ENCODE measurements around the gene ZAR1L.

ZAR1L gene

DNA sequence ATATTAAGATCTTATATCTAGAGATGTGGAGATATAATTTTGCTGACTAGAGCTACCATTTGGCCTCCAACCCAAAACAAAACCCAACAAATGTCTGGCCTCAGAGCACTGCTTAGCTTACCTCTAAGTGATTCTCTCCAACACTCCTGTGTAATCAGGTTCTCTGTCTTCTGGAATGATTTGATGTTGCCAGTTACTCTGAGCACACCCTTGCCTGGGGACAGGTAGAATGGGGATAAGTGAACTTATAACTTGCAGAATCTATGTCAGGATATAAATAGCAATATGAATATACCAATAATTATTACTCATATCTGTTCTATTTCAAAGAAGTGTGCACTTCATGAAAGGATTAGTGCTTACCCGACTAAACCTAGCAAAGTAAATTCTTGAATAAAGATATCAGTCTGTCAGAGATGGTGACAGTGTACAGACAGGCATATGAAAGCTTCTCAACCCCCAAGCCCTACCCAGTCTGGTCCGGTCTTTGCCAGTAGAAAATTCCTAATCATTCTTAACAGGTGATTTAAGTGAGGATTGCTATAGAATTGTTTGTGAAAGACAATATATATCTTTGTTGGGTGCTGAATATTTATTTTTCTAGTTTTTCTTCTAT is 33.0 kb downstream of the ZAR1L start:
- DNase-seq (ENCODE audit: insufficient read length, low spot score), result no peak
- FAIRE-seq, result no peak
- TF ChIP-seq TAF1 (IDR thresholded peaks at IDR 0.05; ENCODE audit: low read depth, low read length) (no peak), POLR2A (IDR thresholded peaks at IDR 0.05; ENCODE audit: low read depth, low read length) (no peak), POU2F2 (IDR thresholded peaks at IDR 0.05; ENCODE audit: low read depth, low read length) (no peak), PAX5 (IDR thresholded peaks at IDR 0.05; ENCODE audit: insufficient read depth, low read length, severe bottlenecking) (no peak), POLR2AphosphoS5 (IDR thresholded peaks at IDR 0.05; ENCODE audit: low read depth, low read length) (no peak), SPI1 (IDR thresholded peaks at IDR 0.05; ENCODE audit: low read depth, low read length) (no peak)

DNA sequence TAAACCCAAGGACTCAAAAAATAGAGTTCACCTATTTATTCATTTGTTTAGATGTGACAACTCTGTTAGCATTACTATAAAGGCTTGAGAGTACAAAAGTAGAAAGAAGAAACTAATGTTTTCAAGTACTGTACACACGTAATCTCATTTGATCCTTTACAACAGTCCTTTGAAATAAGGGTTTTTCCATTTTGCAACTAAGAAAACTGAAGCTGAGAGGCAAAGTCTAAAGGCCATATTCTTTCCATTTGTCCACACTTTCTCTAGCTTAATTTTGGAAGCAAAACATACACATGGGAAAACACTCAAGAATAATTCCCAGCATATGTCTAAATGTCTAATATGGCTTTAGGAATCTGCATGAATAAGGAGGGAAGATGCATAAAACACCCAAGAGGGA is 34.1 kb downstream of the ZAR1L start:
- DNase-seq (ENCODE audit: insufficient read length, low spot score) (no peak), FAIRE-seq (no peak)
- TF ChIP-seq PAX5 (IDR thresholded peaks at IDR 0.05; ENCODE audit: insufficient read depth, low read length, severe bottlenecking) (no peak), POLR2A (IDR thresholded peaks at IDR 0.05; ENCODE audit: low read depth, low read length) (no peak), TAF1 (IDR thresholded peaks at IDR 0.05; ENCODE audit: low read depth, low read length) (no peak), POLR2AphosphoS5 (IDR thresholded peaks at IDR 0.05; ENCODE audit: low read depth, low read length) (no peak), POU2F2 (IDR thresholded peaks at IDR 0.05; ENCODE audit: low read depth, low read length) (no peak), SPI1 (IDR thresholded peaks at IDR 0.05; ENCODE audit: low read depth, low read length) (no peak)

GRCh38 chr13:32278426-32278825 is 36.7 kb downstream of the ZAR1L start:
- no peak for TF ChIP-seq PAX5 (IDR thresholded peaks at IDR 0.05; ENCODE audit: insufficient read depth, low read length, severe bottlenecking)
- no peak for TF ChIP-seq POU2F2 (IDR thresholded peaks at IDR 0.05; ENCODE audit: low read depth, low read length)
- DNase-seq (ENCODE audit: insufficient read length, low spot score), result no peak
- no peak for FAIRE-seq

DNA sequence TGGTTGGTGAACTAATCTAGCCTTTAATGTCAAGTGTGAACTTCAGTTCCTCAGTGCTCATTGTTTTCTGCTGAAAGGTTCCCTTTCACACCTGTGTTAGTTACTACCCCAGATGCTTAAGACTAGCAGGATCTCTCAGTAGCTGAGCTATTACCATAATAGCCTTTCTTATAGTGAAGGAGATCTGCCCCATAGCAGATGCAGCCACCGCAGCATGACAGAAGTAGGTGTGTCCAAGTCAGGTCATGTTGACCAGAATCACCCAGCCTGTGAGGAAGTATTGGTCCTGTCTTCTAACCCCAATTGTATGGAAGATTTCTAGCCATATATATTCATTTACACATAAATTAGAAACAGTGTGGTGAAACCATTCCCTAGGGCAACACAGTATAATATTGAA is 37.3 kb downstream of the ZAR1L start:
- DNase-seq (ENCODE audit: insufficient read length, low spot score), result no peak
- TF ChIP-seq PAX5 (IDR thresholded peaks at IDR 0.05; ENCODE audit: insufficient read depth, low read length, severe bottlenecking) (no peak), POU2F2 (IDR thresholded peaks at IDR 0.05; ENCODE audit: low read depth, low read length) (no peak), POLR2A (IDR thresholded peaks at IDR 0.05; ENCODE audit: low read depth, low read length) (no peak), TAF1 (IDR thresholded peaks at IDR 0.05; ENCODE audit: low read depth, low read length) (no peak), POLR2AphosphoS5 (IDR thresholded peaks at IDR 0.05; ENCODE audit: low read depth, low read length) (no peak), SPI1 (IDR thresholded peaks at IDR 0.05; ENCODE audit: low read depth, low read length) (no peak)
- FAIRE-seq, result no peak

DNA sequence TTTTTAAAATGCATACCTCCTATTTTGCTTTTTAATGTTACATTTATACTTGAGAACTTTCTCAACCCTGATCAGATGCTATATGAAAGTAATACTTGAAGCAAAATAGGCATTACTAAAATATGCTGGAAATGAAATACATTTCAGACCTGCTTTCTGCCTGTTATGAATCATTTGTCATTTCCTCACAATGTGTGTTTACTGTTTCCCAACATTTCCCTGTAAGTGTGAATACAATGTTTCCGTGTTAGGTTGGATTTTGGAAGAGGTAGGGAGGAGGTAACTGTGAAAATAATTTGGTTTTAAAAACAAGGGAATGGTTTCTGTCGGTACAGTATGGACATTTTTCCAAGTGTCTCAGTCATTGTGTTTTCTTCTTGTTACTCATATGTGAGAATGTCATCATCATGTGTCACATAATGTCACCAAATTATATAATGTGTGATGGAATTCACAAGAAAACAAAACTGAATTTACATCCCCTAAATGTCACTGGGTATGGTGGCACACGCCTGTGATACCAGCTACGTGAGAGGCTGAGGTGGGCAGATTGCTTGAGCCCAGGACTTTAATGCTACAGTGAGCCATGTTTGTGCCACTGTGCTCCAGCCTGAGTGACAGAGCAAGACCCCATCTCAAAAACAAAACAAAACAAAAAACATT is 43.0 kb downstream of the ZAR1L start:
- no peak for DNase-seq (ENCODE audit: insufficient read length, low spot score)
- no peak for FAIRE-seq
- TF ChIP-seq TAF1 (IDR thresholded peaks at IDR 0.05; ENCODE audit: low read depth, low read length), result no peak

DNA sequence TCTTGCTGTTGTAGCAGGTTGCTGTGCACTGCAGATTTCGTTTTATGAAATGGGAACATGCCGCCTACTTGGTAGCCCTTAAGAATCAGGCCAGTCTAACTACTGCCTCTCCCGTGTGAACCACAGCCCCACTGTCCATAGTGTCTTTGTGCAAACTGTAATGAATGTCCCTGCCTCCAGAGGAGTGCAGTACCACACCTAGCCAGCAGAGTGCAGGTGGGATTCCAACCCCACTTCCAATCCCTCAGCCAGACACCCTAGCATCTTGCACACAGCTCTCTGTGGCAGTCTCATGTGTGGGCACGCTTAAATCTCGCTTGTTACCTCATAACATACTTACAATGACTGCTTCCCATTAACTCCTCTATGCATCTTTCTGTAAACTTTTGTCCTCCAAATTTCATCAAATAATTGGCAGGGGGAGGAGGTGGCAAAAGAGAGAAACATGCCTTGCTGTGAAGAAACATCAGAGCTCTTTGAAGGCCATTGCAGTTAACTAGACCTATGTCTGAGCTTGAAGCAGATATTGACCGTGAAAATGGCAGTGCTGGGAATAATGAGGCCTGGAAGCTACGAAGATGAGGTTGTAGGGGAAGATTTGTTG is 47.2 kb downstream of the ZAR1L start:
- DNase-seq (ENCODE audit: insufficient read length, low spot score) (peak; percentile 20), FAIRE-seq (peak; percentile 63)
- TF ChIP-seq POLR2A (IDR thresholded peaks at IDR 0.05; ENCODE audit: low read depth, low read length), result no peak
- no peak for TF ChIP-seq PAX5 (IDR thresholded peaks at IDR 0.05; ENCODE audit: insufficient read depth, low read length, severe bottlenecking)
- no peak for TF ChIP-seq TAF1 (IDR thresholded peaks at IDR 0.05; ENCODE audit: low read depth, low read length)
- no peak for TF ChIP-seq POU2F2 (IDR thresholded peaks at IDR 0.05; ENCODE audit: low read depth, low read length)
- TF ChIP-seq SPI1 (IDR thresholded peaks at IDR 0.05; ENCODE audit: low read depth, low read length), result no peak
- no peak for TF ChIP-seq POLR2AphosphoS5 (IDR thresholded peaks at IDR 0.05; ENCODE audit: low read depth, low read length)

GRCh38 chr13:32266130-32266529 is 49.0 kb downstream of the ZAR1L start:
- no peak for FAIRE-seq
- TF ChIP-seq POLR2A (IDR thresholded peaks at IDR 0.05; ENCODE audit: low read depth, low read length) (no peak), TAF1 (IDR thresholded peaks at IDR 0.05; ENCODE audit: low read depth, low read length) (no peak), PAX5 (IDR thresholded peaks at IDR 0.05; ENCODE audit: insufficient read depth, low read length, severe bottlenecking) (no peak), SPI1 (IDR thresholded peaks at IDR 0.05; ENCODE audit: low read depth, low read length) (no peak), POU2F2 (IDR thresholded peaks at IDR 0.05; ENCODE audit: low read depth, low read length) (no peak), POLR2AphosphoS5 (IDR thresholded peaks at IDR 0.05; ENCODE audit: low read depth, low read length) (no peak)
- no peak for DNase-seq (ENCODE audit: insufficient read length, low spot score)

DNA sequence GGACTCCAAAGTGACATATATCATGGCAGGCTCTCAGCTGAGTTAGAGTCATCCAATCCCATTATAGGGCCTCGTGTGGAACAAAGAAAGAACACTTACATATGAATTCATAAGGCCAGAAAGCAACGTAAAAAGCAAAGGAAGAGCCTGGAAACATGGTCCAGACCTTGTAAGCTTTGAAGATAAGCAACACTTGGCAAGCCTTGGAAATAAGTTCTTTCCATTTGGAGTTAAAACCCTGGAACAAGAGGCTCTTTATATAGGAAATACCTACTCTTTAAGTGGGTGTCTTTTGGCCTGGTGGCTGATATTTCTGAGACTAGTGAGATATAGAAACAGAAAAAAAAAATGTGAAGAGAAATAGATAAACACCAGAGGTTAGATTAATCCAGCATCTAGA is 49.4 kb downstream of the ZAR1L start:
- no peak for DNase-seq (ENCODE audit: insufficient read length, low spot score)
- no peak for FAIRE-seq

DNA sequence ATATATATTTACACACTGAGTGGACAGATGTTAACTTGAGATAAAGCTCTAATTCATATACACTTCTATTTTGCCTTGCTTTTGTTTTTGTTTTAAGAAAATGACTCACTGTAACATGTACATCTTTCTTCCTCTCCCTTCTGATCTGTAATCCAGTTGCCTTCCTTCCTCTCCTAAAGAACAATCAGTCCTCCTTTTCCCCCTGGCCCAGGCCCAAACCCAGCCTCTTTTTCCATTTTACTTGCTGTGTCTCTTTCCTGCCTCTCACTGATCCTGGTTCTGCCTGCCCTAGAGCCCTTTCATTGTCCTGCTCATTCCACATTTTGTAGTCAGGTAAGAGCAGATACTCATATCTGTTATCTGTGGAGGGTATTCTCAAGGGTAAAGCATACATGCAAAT is 50.8 kb downstream of the ZAR1L start:
- TF ChIP-seq POLR2A (IDR thresholded peaks at IDR 0.05; ENCODE audit: low read depth, low read length) (no peak), PAX5 (IDR thresholded peaks at IDR 0.05; ENCODE audit: insufficient read depth, low read length, severe bottlenecking) (no peak), POU2F2 (IDR thresholded peaks at IDR 0.05; ENCODE audit: low read depth, low read length) (no peak), POLR2AphosphoS5 (IDR thresholded peaks at IDR 0.05; ENCODE audit: low read depth, low read length) (no peak), TAF1 (IDR thresholded peaks at IDR 0.05; ENCODE audit: low read depth, low read length) (no peak), SPI1 (IDR thresholded peaks at IDR 0.05; ENCODE audit: low read depth, low read length) (no peak)
- FAIRE-seq (no peak), DNase-seq (ENCODE audit: insufficient read length, low spot score) (no peak)

More for the DNA sequence above, 49.4 kb downstream of the ZAR1L start:
- TF ChIP-seq PAX5 (IDR thresholded peaks at IDR 0.05; ENCODE audit: insufficient read depth, low read length, severe bottlenecking) (no peak), POLR2A (IDR thresholded peaks at IDR 0.05; ENCODE audit: low read depth, low read length) (no peak), TAF1 (IDR thresholded peaks at IDR 0.05; ENCODE audit: low read depth, low read length) (no peak), SPI1 (IDR thresholded peaks at IDR 0.05; ENCODE audit: low read depth, low read length) (no peak), POLR2AphosphoS5 (IDR thresholded peaks at IDR 0.05; ENCODE audit: low read depth, low read length) (no peak), POU2F2 (IDR thresholded peaks at IDR 0.05; ENCODE audit: low read depth, low read length) (no peak)

- FAIRE-seq, result no peak
- TF ChIP-seq SPI1 (IDR thresholded peaks at IDR 0.05; ENCODE audit: low read depth, low read length), result no peak
- TF ChIP-seq POLR2AphosphoS5 (IDR thresholded peaks at IDR 0.05; ENCODE audit: low read depth, low read length), result no peak
- no peak for TF ChIP-seq POLR2A (IDR thresholded peaks at IDR 0.05; ENCODE audit: low read depth, low read length)
- no peak for TF ChIP-seq TAF1 (IDR thresholded peaks at IDR 0.05; ENCODE audit: low read depth, low read length)
- TF ChIP-seq POU2F2 (IDR thresholded peaks at IDR 0.05; ENCODE audit: low read depth, low read length), result no peak
Observed at GRCh38 chr13:32262619-32263018, 52.5 kb downstream of the ZAR1L start.

More at GRCh38 chr13:32262619-32263018, 52.5 kb downstream of the ZAR1L start:
- DNase-seq (ENCODE audit: insufficient read length, low spot score), result no peak
